ENCODE measurements around the gene CDC26.

DNA sequence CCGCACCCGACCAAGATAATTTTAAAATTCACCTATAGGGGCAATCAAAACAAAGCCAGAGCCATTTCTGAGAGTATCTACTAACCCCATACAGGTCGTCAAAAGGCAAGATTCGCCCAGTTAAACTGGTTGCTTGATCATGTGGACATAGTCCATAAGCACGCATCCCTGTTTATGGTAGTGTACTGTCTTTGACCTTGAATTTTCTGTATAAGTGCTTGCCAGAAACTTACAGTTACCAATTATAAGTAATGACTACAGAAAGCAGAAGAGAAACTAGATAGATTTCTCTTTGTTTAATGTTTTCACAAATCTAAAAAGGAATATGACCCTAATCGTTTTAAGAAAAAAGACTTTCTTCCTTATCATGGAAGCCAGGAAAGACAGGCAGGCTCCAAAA lies 28.4 kb downstream of the CDC26 start:
- TF ChIP-seq TEAD4 (IDR thresholded peaks at IDR 0.05) (no peak), NFIC (IDR thresholded peaks at IDR 0.05) (no peak)

Measured in Ishikawa (cell line).